WTC11 (cell line): Measurements from ENCODE around the gene SCFD1.

ENCODE experiments used
- CREB1 ChIP-seq: sonication (generic); formaldehyde crosslinking; IDR thresholded peaks from 2 replicates; pipeline ENCODE4 v1.8.0; 2023; ENCODE audit warnings: mild to moderate bottlenecking, missing genetic modification reagents
- CTCF ChIP-seq: fragments of 200-600 bp; IDR thresholded peaks from 2 replicates; pipeline ENCODE4 v1.8.0; 2022; ENCODE audit warnings: antibody characterized with exemption
- ERG ChIP-seq: fragments of 250-450 bp; sonication (Bioruptor Pico); IDR thresholded peaks from 2 replicates; pipeline ENCODE4 v1.8.0; 2021; ENCODE audit warnings: mild to moderate bottlenecking
- FOXP1 ChIP-seq: sonication (generic); formaldehyde crosslinking; IDR thresholded peaks from 2 replicates; pipeline ENCODE4 v1.8.0; 2022; ENCODE audit warnings: missing genetic modification reagents, mild to moderate bottlenecking, moderate library complexity, borderline replicate concordance
- MXD4 ChIP-seq: fragments of 250-450 bp; sonication (Bioruptor Pico); IDR thresholded peaks from 2 replicates; pipeline ENCODE4 v1.8.0; 2021; ENCODE audit warnings: mild to moderate bottlenecking, moderate library complexity, borderline replicate concordance
- NFYB ChIP-seq: sonication (generic); formaldehyde crosslinking; conservative IDR thresholded peaks from 2 replicates; pipeline ENCODE4 v1.8.0; 2022; ENCODE audit warnings: low read depth, missing genetic modification reagents
- PRDM15 ChIP-seq: sonication (generic); formaldehyde crosslinking; IDR thresholded peaks from 2 replicates; pipeline ENCODE4 v1.8.0; 2022; ENCODE audit warnings: missing genetic modification reagents
- TCF7 ChIP-seq: sonication (generic); formaldehyde crosslinking; IDR thresholded peaks from 2 replicates; pipeline ENCODE4 v1.8.0; 2022; ENCODE audit warnings: mild to moderate bottlenecking, low read depth, missing genetic modification reagents, moderate library complexity
- TP53 ChIP-seq: sonication (generic); formaldehyde crosslinking; IDR thresholded peaks from 2 replicates; pipeline ENCODE4 v1.8.1; 2023; ENCODE audit warnings: mild to moderate bottlenecking, missing genetic modification reagents
- ZBTB21 ChIP-seq: sonication (generic); formaldehyde crosslinking; IDR thresholded peaks from 2 replicates; pipeline ENCODE4 v1.8.1; 2023; ENCODE audit warnings: mild to moderate bottlenecking, missing genetic modification reagents, borderline replicate concordance
- TF ChIP-seq, protein P1 (sequence below): sonication (generic); formaldehyde crosslinking; IDR thresholded peaks from 2 replicates; pipeline ENCODE4 v1.8.0; 2022; ENCODE audit warnings: mild to moderate bottlenecking, missing genetic modification reagents

GRCh38 chr14:30779210-30779609 is 157.1 kb downstream of the SCFD1 start:
- TF ChIP-seq ZBTB21 (CRISPR knock-in tag) (no peak), CTCF (no peak), TCF7 (CRISPR knock-in tag) (no peak), MXD4 (CRISPR knock-in tag) (no peak), CREB1 (CRISPR knock-in tag) (no peak), FOXP1 (CRISPR knock-in tag) (no peak), PRDM15 (CRISPR knock-in tag) (no peak), NFYB (no peak), TP53 (CRISPR knock-in tag) (no peak), ERG (CRISPR knock-in tag) (no peak)
- TF ChIP-seq, protein P1, sequence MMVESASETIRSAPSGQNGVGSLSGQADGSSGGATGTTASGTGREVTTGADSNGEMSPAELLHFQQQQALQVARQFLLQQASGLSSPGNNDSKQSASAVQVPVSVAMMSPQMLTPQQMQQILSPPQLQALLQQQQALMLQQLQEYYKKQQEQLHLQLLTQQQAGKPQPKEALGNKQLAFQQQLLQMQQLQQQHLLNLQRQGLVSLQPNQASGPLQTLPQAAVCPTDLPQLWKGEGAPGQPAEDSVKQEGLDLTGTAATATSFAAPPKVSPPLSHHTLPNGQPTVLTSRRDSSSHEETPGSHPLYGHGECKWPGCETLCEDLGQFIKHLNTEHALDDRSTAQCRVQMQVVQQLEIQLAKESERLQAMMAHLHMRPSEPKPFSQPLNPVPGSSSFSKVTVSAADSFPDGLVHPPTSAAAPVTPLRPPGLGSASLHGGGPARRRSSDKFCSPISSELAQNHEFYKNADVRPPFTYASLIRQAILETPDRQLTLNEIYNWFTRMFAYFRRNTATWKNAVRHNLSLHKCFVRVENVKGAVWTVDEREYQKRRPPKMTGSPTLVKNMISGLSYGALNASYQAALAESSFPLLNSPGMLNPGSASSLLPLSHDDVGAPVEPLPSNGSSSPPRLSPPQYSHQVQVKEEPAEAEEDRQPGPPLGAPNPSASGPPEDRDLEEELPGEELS (CRISPR knock-in tag): no peak
